Neuronal stem cell (in vitro differentiated cells): ENCODE data around the gene THAP10.

Experiments
- DNase-seq: peaks from one replicate; pipeline ENCODE4 v3.0.0-alpha.2; 2013; ENCODE audit warnings: low spot score
- H2AFZ ChIP-seq: one replicate; pipeline ENCODE4 v1.6.1; 2013; ENCODE audit warnings: mild to moderate bottlenecking, low read length, inconsistent platforms
- H2AK5ac ChIP-seq: 2 replicates; pipeline ENCODE4 v1.6.1; 2013; ENCODE audit warnings: low read depth, mild to moderate bottlenecking, inconsistent platforms, low read length, moderate library complexity, mixed read lengths
- H2BK120ac ChIP-seq: 2 replicates; pipeline ENCODE4 v1.6.1; 2013; ENCODE audit warnings: low read depth, mild to moderate bottlenecking, inconsistent platforms, low read length, moderate library complexity, mixed read lengths
- H2BK12ac ChIP-seq: one replicate; pipeline ENCODE4 v1.6.1; 2013; ENCODE audit warnings: low read length, inconsistent platforms
- H2BK15ac ChIP-seq: 2 replicates; pipeline ENCODE4 v1.6.1; 2013; ENCODE audit warnings: mild to moderate bottlenecking, low read length, inconsistent platforms, mixed read lengths
- H2BK5ac ChIP-seq: one replicate; pipeline ENCODE4 v1.6.1; 2013; ENCODE audit warnings: inconsistent platforms, mild to moderate bottlenecking, low read length, moderate library complexity
- H3K14ac ChIP-seq: one replicate; pipeline ENCODE4 v1.6.1; 2013; ENCODE audit warnings: low read length, inconsistent platforms
- H3K18ac ChIP-seq: 2 replicates; pipeline ENCODE4 v1.6.1; 2013; ENCODE audit warnings: low read length, inconsistent platforms
- H3K23ac ChIP-seq: 2 replicates; pipeline ENCODE4 v1.6.1; 2013; ENCODE audit warnings: low read depth, mild to moderate bottlenecking, mixed read lengths, low read length, inconsistent platforms; ENCODE audit not compliant: poor library complexity
- H3K27ac ChIP-seq: replicated peaks from 3 replicates; pipeline ENCODE4 v1.5.1; 2013; ENCODE audit warnings: low read length, inconsistent platforms
- H3K27me3 ChIP-seq, 3 experiments: 2 replicates each; pipeline ENCODE4 v1.6.1; 2013; ENCODE audit warnings: low read length in 3 of 3, mild to moderate bottlenecking in 2 of 3, inconsistent platforms in 1 of 3, low read depth in 1 of 3, mixed read lengths in 1 of 3, moderate library complexity in 1 of 3; ENCODE audit not compliant: control insufficient read depth in 3 of 3, insufficient read depth in 3 of 3
- H3K36me3 ChIP-seq, 2 donors: replicated peaks in 1 of 2; 2 replicates each; pipeline ENCODE4 v1.6.1; 2013; ENCODE audit warnings: low read length in 2 of 2; ENCODE audit not compliant: control insufficient read depth in 2 of 2, insufficient read depth in 2 of 2
- H3K4ac ChIP-seq: 2 replicates; pipeline ENCODE4 v1.6.1; 2013; ENCODE audit warnings: inconsistent platforms, mild to moderate bottlenecking, low read length, moderate library complexity
- H3K4me1 ChIP-seq, 2 donors: 1 replicate in 1 of 2; 2 replicates in 1 of 2; pipeline ENCODE4 v1.6.1; 2013; ENCODE audit warnings: low read length in 2 of 2, low read depth in 1 of 2; ENCODE audit not compliant: control insufficient read depth in 2 of 2, insufficient read depth in 1 of 2
- H3K4me2 ChIP-seq: one replicate; pipeline ENCODE4 v1.6.1; 2013; ENCODE audit warnings: mild to moderate bottlenecking, low read length, inconsistent platforms; ENCODE audit not compliant: insufficient read depth, poor library complexity, severe bottlenecking
- H3K4me3 ChIP-seq, 2 donors: 2 replicates each; pipeline ENCODE4 v1.5.1; 2013; ENCODE audit warnings: low read length in 2 of 2, mild to moderate bottlenecking in 2 of 2, inconsistent platforms in 1 of 2, moderate library complexity in 1 of 2
- H3K79me1 ChIP-seq: one replicate; pipeline ENCODE4 v1.6.1; 2013; ENCODE audit warnings: low read depth, mild to moderate bottlenecking, inconsistent platforms, low read length, moderate library complexity
- H3K9ac ChIP-seq: one replicate; pipeline ENCODE4 v1.6.1; 2013; ENCODE audit warnings: mild to moderate bottlenecking, low read depth, low read length, inconsistent platforms; ENCODE audit not compliant: poor library complexity
- H3K9me3 ChIP-seq, 2 donors: replicated peaks in 1 of 2; 2 replicates each; pipeline versions ENCODE3 to v1.6.1; 2013; ENCODE audit warnings: low read length in 2 of 2, mild to moderate bottlenecking in 2 of 2, inconsistent platforms in 1 of 2, low read depth in 1 of 2, mixed read lengths in 1 of 2, moderate library complexity in 1 of 2; ENCODE audit not compliant: control insufficient read depth in 2 of 2, insufficient read depth in 1 of 2
- H4K8ac ChIP-seq: one replicate; pipeline ENCODE4 v1.6.1; 2013; ENCODE audit warnings: low read depth, mild to moderate bottlenecking, inconsistent platforms, low read length, moderate library complexity
- H4K91ac ChIP-seq: one replicate; pipeline ENCODE4 v1.6.1; 2013; ENCODE audit warnings: low read length, low read depth, mild to moderate bottlenecking, inconsistent platforms; ENCODE audit not compliant: poor library complexity
- WGBS, 2 donors: extraction: QIAGEN DNeasy Blood & Tissue Kit; methylation state at CpG; one replicate each; pipeline ENCODE4 v1.1.7; 2013; ENCODE audit warnings: missing lambda C conversion rate in 2 of 2, mixed read lengths in 1 of 2; ENCODE audit not compliant: insufficient read length in 2 of 2, insufficient replicate concordance in 1 of 2; ENCODE audit errors: extremely low coverage in 2 of 2; 5-methylcytosine and 5-hydroxymethylcytosine counted together

Gene THAP10

GRCh38 chr15:70856884-70857561 lies 35.2 kb downstream of the THAP10 start:
- no peak overlapping the region for H4K8ac ChIP-seq
- no peak overlapping the region for H2BK12ac ChIP-seq
- H2AK5ac ChIP-seq: no peak overlapping the region
- no peak overlapping the region for H3K4ac ChIP-seq
- H3K14ac ChIP-seq: no peak overlapping the region
- no peak overlapping the region for H3K4me2 ChIP-seq
- DNase-seq: no peak
- H3K79me1 ChIP-seq: no peaks in the 10 kb centered on the region
- H3K36me3 ChIP-seq: no peaks in the 10 kb centered on the region
- H3K18ac ChIP-seq: no peak overlapping the region
- H3K9me3 ChIP-seq: no peaks in the 10 kb centered on the region
- H3K27me3 ChIP-seq: peaks cover 0 to 19% (median 0%) of the 10 kb centered on the region in 3 experiments
- peaks cover 0 to 2% of the 10 kb centered on the region in 2 donors for H3K4me1 ChIP-seq
- H2BK120ac ChIP-seq: no peak overlapping the region
- H3K23ac ChIP-seq: no peak overlapping the region
- no peak overlapping the region for H3K27ac ChIP-seq
- no CpG with 5 or more reads among the region's 5 CpGs for WGBS, 2 donors
- no peak overlapping the region for H2BK15ac ChIP-seq
- no peak overlapping the region for H4K91ac ChIP-seq
- H2BK5ac ChIP-seq: no peak overlapping the region
- no peak overlapping the region for H3K4me3 ChIP-seq
- no peak overlapping the region for H3K9ac ChIP-seq
- H2AFZ ChIP-seq: no peak overlapping the region

DNA sequence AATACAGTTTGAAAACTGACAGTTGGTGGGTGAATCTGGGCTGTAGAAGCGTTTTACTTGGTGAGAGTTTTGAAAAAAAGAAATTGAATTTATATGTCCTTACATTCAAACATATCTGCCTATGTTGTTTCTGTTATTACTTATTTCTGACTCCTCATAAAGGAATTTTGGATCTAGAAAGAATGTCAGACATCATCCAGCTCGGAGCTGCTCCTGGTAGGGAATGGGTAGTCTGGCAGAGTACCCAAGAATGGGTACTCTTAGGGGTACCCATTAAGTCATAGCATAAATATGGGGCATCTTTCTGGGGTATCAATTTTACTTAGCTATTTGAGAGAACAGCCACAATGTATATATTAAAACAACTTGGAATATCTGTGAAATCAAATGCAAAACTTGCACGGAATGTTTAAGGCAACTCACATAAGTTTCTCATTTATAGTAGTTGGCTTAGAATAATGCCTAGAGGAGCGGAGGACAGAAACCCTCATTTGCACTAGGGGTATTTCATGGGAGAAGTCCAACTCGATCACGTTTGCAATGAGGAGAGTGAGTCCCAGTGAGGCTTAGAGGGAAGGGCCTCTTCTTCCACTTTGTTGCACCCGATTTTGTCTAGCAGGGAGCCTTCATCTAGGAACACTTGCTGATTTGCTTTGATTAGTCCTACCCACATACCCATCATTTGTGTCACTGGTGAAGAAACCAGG lies 35.9 kb downstream of the THAP10 start:
- Histone ChIP-seq H3K9ac (no peak overlapping the region), H4K8ac (no peak overlapping the region), H3K4me3 (no peak overlapping the region), H2AFZ (no peak overlapping the region), H2BK5ac (no peak overlapping the region), H3K4ac (no peak overlapping the region), H2BK15ac (no peak overlapping the region), H3K23ac (no peak overlapping the region), H3K27me3 (peaks cover 0 to 19% (median 0%) of the 10 kb centered on the region in 3 experiments), H3K4me1 (peaks cover 0 to 2% of the 10 kb centered on the region in 2 donors), H3K14ac (no peak overlapping the region), H2AK5ac (no peak overlapping the region), H3K27ac (no peak overlapping the region), H3K18ac (no peak overlapping the region), H4K91ac (no peak overlapping the region), H2BK120ac (no peak overlapping the region), H2BK12ac (no peak overlapping the region), H3K79me1 (no peaks in the 10 kb centered on the region), H3K4me2 (no peak overlapping the region), H3K36me3 (peaks cover 0 to 6% of the 10 kb centered on the region in 2 donors), H3K9me3 (no peaks in the 10 kb centered on the region)
- DNase-seq: no peak
- WGBS, 2 donors: no CpG with 5 or more reads among the region's 7 CpGs

DNA sequence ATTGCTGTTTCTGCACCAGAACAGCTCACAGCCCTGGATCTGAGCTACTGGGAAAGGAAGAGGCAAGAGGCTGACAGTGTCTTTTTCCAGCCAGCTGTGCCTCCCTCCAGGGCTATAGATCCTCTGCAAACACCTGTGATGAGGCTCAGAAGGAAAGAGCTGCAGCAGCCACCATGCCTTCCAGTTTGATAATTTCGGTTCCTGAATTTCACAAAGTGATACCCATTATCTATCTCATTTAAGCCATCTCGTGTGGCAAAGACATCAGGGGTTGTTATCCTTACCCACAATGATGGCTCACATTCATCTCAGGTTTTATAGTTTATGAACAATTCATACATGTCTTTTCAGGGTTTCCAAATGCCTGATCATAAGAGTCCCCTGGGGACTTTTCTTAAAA lies 36.5 kb downstream of the THAP10 start:
- H3K23ac ChIP-seq: no peak overlapping the region
- no peak overlapping the region for H2BK15ac ChIP-seq
- no peak overlapping the region for H2BK120ac ChIP-seq
- no peak overlapping the region for H3K4ac ChIP-seq
- no peak overlapping the region for H3K14ac ChIP-seq
- H3K27ac ChIP-seq: no peak overlapping the region
- H3K9me3 ChIP-seq: no peaks in the 10 kb centered on the region
- no peak overlapping the region for H2BK12ac ChIP-seq
- peaks cover 0 to 2% of the 10 kb centered on the region in 2 donors for H3K4me1 ChIP-seq
- no peaks in the 10 kb centered on the region for H3K79me1 ChIP-seq
- H3K9ac ChIP-seq: no peak overlapping the region
- H2AK5ac ChIP-seq: no peak overlapping the region
- no CpG with 5 or more reads among the region's 2 CpGs for WGBS, 2 donors
- no peak for DNase-seq
- peaks cover 0 to 19% (median 0%) of the 10 kb centered on the region in 3 experiments for H3K27me3 ChIP-seq
- no peak overlapping the region for H2AFZ ChIP-seq
- H2BK5ac ChIP-seq: no peak overlapping the region
- no peak overlapping the region for H4K8ac ChIP-seq
- H3K18ac ChIP-seq: no peak overlapping the region
- H3K4me2 ChIP-seq: no peak overlapping the region
- peaks cover 0 to 12% of the 10 kb centered on the region in 2 donors for H3K36me3 ChIP-seq
- H4K91ac ChIP-seq: no peak overlapping the region
- H3K4me3 ChIP-seq: no peak overlapping the region

- H3K27me3 ChIP-seq: peaks cover 0 to 19% (median 0%) of the 10 kb centered on the region in 3 experiments
- H3K4me1 ChIP-seq: peaks cover 0 to 2% of the 10 kb centered on the region in 2 donors
- H3K4me3 ChIP-seq: peak overlapping the region; percentile 76 to 89
Measured at GRCh38 chr15:70854666-70854976, 37.6 kb downstream of the THAP10 start.

More at GRCh38 chr15:70854666-70854976, 37.6 kb downstream of the THAP10 start:
- H2AFZ ChIP-seq: peak overlapping the region; percentile 98
- H2AK5ac ChIP-seq: no peak overlapping the region
- DNase-seq: peak; percentile 12
- no peak overlapping the region for H3K23ac ChIP-seq
- no peak overlapping the region for H4K91ac ChIP-seq
- H3K4ac ChIP-seq: no peak overlapping the region
- H3K4me2 ChIP-seq: peak overlapping the region; percentile 88
- H2BK12ac ChIP-seq: no peak overlapping the region
- no peak overlapping the region for H3K14ac ChIP-seq
- peaks cover 0 to 18% of the 10 kb centered on the region in 2 donors for H3K36me3 ChIP-seq
- no peak overlapping the region for H3K27ac ChIP-seq
- H2BK15ac ChIP-seq: peak overlapping the region; percentile 30
- no peak overlapping the region for H3K18ac ChIP-seq
- peak overlapping the region; percentile 83 for H3K9ac ChIP-seq
- H2BK5ac ChIP-seq: no peak overlapping the region
- no peak overlapping the region for H2BK120ac ChIP-seq
- no peaks in the 10 kb centered on the region for H3K79me1 ChIP-seq
- no peak overlapping the region for H4K8ac ChIP-seq
- no CpG with 5 or more reads among the region's 4 CpGs for WGBS, 2 donors
- no peaks in the 10 kb centered on the region for H3K9me3 ChIP-seq
